ENCODE measurements around the gene KRT17. TPM values are rescaled to one million over a fixed set of nuclear protein-coding genes. Genes with fewer than 3 reads are reported as not detected.
A peak's percentile ranks its signal among the peaks of the same experiment; 100 is the strongest.

KRT17 gene
- total RNA-seq, 1 experiment from 2014 or later = 1.5 TPM

DNA sequence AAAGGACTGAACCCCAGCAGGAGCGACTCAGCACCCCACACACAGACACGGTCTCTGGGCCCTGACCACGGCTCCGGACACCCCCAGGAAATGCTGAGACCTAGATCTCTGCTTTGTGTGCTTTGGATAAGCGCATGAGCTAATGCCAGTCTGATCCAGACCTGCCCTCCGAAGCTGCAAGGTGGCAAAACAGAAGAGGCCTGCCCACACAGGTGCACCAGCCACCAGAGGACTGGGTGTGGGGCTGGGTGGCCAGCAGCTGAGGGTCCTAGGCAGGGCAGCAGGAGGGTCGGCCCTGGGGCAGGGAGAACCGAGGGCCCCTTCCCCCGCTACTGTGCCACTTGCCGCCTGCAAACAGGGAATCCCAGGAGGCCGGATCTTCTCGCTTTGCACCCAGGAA lies 33.6 kb upstream of the KRT17 start:
- Histone ChIP-seq H3K79me1 (ENCODE audit: insufficient read depth, low read depth, low read length, poor library complexity, severe bottlenecking) (no peaks in the 10 kb centered on the region), H3K23me2 (ENCODE audit: insufficient read length, low read depth, low read length, poor library complexity, severe bottlenecking) (no peaks in the 10 kb centered on the region), H3K4me2 (ENCODE audit: insufficient read depth, insufficient read length, low read length) (no peak overlapping the region), H3K27me3 (ENCODE audit: insufficient read depth, low read length) (no peaks in the 10 kb centered on the region), H3K9ac (ENCODE audit: extremely low read depth, insufficient read length, low read length) (no peak overlapping the region), H3T11ph (ENCODE audit: low read length) (no peak overlapping the region), H2AFZ (ENCODE audit: low read length) (no peak overlapping the region), H4K91ac (ENCODE audit: insufficient read length, low read depth, low read length) (no peak overlapping the region), H3K14ac (ENCODE audit: insufficient read depth, low read length) (no peak overlapping the region), H2BK15ac (ENCODE audit: low read depth, low read length) (no peak overlapping the region), H2AK5ac (ENCODE audit: insufficient read length, low read length) (no peak overlapping the region), H3K56ac (ENCODE audit: insufficient read length, low read depth, low read length) (no peak overlapping the region), H3K4ac (ENCODE audit: low read depth, low read length) (no peak overlapping the region), H3K9me3 (ENCODE audit: control insufficient read depth, low read depth, low read length) (no peaks in the 10 kb centered on the region), H2BK5ac (ENCODE audit: insufficient read length, low read length) (no peak overlapping the region), H3K27ac (ENCODE audit: insufficient read length, low read depth, low read length) (no peak overlapping the region), H3K18ac (ENCODE audit: insufficient read length, low read depth, low read length) (no peak overlapping the region), H4K5ac (ENCODE audit: insufficient read length, low read depth, low read length) (no peak overlapping the region), H2BK12ac (ENCODE audit: insufficient read length, low read depth, low read length) (no peak overlapping the region), H2BK20ac (ENCODE audit: low read depth, low read length, poor library complexity, severe bottlenecking) (no peak overlapping the region), H3K4me1 (ENCODE audit: insufficient read depth, low read length) (no peaks in the 10 kb centered on the region), H2BK120ac (ENCODE audit: low read depth, low read length, poor library complexity, severe bottlenecking) (no peak overlapping the region), H4K20me1 (ENCODE audit: control insufficient read depth, insufficient read depth, insufficient read length) (no peaks in the 10 kb centered on the region), H3K79me2 (ENCODE audit: insufficient read depth, low read length) (no peaks in the 10 kb centered on the region), H3K23ac (ENCODE audit: insufficient read length, low read depth, low read length) (no peak overlapping the region), H4K8ac (replicated peaks; ENCODE audit: insufficient read length, low read depth, low read length) (no peak overlapping the region)
- peaks cover 2% of the 10 kb centered on the region for H3K27me3 Mint-ChIP-seq (ENCODE audit: low read depth)
- DNase-seq = no peak
- peaks cover 9 to 18% of the 10 kb centered on the region in 2 experiments for H3K4me1 Mint-ChIP-seq
- no peaks in the 10 kb centered on the region for H3K9me3 Mint-ChIP-seq
- no peaks in the 10 kb centered on the region for H3K36me3 Mint-ChIP-seq (ENCODE audit: insufficient read depth in 1 of 3, low read depth in 3 of 3)
- H3K4me3 Mint-ChIP-seq = no peak overlapping the region
- TF ChIP-seq, protein P1, sequence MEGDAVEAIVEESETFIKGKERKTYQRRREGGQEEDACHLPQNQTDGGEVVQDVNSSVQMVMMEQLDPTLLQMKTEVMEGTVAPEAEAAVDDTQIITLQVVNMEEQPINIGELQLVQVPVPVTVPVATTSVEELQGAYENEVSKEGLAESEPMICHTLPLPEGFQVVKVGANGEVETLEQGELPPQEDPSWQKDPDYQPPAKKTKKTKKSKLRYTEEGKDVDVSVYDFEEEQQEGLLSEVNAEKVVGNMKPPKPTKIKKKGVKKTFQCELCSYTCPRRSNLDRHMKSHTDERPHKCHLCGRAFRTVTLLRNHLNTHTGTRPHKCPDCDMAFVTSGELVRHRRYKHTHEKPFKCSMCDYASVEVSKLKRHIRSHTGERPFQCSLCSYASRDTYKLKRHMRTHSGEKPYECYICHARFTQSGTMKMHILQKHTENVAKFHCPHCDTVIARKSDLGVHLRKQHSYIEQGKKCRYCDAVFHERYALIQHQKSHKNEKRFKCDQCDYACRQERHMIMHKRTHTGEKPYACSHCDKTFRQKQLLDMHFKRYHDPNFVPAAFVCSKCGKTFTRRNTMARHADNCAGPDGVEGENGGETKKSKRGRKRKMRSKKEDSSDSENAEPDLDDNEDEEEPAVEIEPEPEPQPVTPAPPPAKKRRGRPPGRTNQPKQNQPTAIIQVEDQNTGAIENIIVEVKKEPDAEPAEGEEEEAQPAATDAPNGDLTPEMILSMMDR (conservative IDR thresholded peaks at IDR 0.05) = no peak
- peak overlapping the region in 2 of 3 experiments; percentile 35 to 62; a peak in 1 of 7 replicates for H3K27ac Mint-ChIP-seq
- WGBS (ENCODE audit: extremely low coverage, insufficient read length, low lambda C conversion rate) = no CpG with 5 or more reads among the region's 12 CpGs
